SH-SY5Y (cell line): ENCODE data around the gene INSYN1.

Source experiments
- GATA2 ChIP-seq: IDR thresholded peaks from 2 replicates; pipeline ENCODE4 v1.6.1; 2011; ENCODE audit warnings: mild to moderate bottlenecking, low read depth, low read length
- GATA3 ChIP-seq: IDR thresholded peaks from 2 replicates; pipeline ENCODE4 v1.6.1; 2011; ENCODE audit warnings: low read depth, mild to moderate bottlenecking, low read length, moderate library complexity

DNA sequence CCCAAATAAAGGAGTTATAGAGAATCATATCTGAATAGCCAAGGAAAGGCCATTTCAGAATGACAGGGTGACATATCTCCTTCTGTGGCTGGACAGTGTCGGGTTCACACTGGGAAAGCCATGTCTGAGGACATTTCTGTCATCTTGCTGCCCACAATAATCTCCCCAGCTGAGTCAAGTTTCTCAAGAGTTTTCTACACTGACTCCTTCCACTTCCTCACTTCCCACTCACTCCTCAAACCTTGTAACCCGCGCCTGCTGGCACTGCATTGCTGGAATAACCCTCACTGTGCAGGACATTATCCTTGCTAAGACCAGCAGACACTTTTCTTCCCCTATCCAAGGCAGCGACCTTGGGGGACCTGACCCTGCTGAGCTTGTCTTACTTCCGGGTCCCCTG is 5.3 kb upstream of the INSYN1 start:
- no peak for TF ChIP-seq GATA2
- TF ChIP-seq GATA3, result no peak
